LNCaP clone FGC (cell line): ENCODE data around the gene SLC6A6.

Experiments
- DNase-seq: peaks from one replicate; pipeline ENCODE4 v3.0.0-alpha.2; 2011; ENCODE audit warnings: low read depth
- H3K4me3 ChIP-seq: 2 replicates; pipeline ENCODE4 v1.5.1; 2011; ENCODE audit warnings: mild to moderate bottlenecking, low read depth, low read length, control low read depth
- CTCF ChIP-seq: IDR thresholded peaks from 2 replicates; pipeline ENCODE4 v1.5.1; 2012; ENCODE audit warnings: mild to moderate bottlenecking; ENCODE audit not compliant: control insufficient read depth, insufficient read depth; ENCODE audit errors: extremely low read depth

Gene SLC6A6

GRCh38 chr3:14402304-14402811, at the start of gene SLC6A6:
Gene SLC6A6, plus strand, starts transcription at chr3:14402606. Its CDS starts 41,029 bp downstream, at chr3:14443635.
- H3K4me3 ChIP-seq = peak within 1 kb of the TSS; percentile 64
- TF ChIP-seq CTCF = peak; percentile 45
- peak; percentile 95 for DNase-seq

GRCh38 chr3:14353502-14353901, 48.9 kb upstream of the SLC6A6 start:
- DNase-seq = no peak
- TF ChIP-seq CTCF = no peak
- H3K4me3 ChIP-seq = no peak overlapping the region

- TF ChIP-seq CTCF = no peak
- no peak overlapping the region for H3K4me3 ChIP-seq
- DNase-seq = no peak
Observed at GRCh38 chr3:14357463-14357862, 44.9 kb upstream of the SLC6A6 start.

- no peak for DNase-seq
- no peak overlapping the region for H3K4me3 ChIP-seq
- no peak for TF ChIP-seq CTCF
Observed at GRCh38 chr3:14358426-14359211, 43.8 kb upstream of the SLC6A6 start.

- no peak for DNase-seq
- no peak for TF ChIP-seq CTCF
- H3K4me3 ChIP-seq = no peak overlapping the region
Observed at GRCh38 chr3:14359348-14359747, 43.1 kb upstream of the SLC6A6 start.

GRCh38 chr3:14360123-14360881, 42.1 kb upstream of the SLC6A6 start:
- no peak overlapping the region for H3K4me3 ChIP-seq
- no peak for TF ChIP-seq CTCF
- no peak for DNase-seq
